Pancreas (tissue), 10 donors: ENCODE measurements around the gene DCHS2. TPM values are rescaled to one million over a fixed set of nuclear protein-coding genes. Genes with fewer than 3 reads are reported as not detected.

Experiments used
- ATAC-seq, 4 donors: fragments of 200-7000 bp; cut with Tn5 transposase; one replicate each; pipeline versions ENCODE4 v1.8.0 to v1.9.1; 2020; ENCODE audit warnings: mild to moderate bottlenecking in 4 of 4, moderate library complexity in 4 of 4
- DNase-seq, 6 donors: peaks; one replicate each; pipeline ENCODE4 v3.0.0-alpha.2; 2020
- FAIRE-seq: peaks from 2 replicates; lab custom pipeline; 2012; peaks lifted over from hg19 to GRCh38; lab: Jason Lieb, UNC
- H3K27ac ChIP-seq, 4 donors: fragments of 200-600 bp; sonication (generic); 1 replicate in 3 of 4; 2 replicates in 1 of 4; pipeline versions ENCODE4 v1.5.0 to v1.8.0; 2020
- H3K27me3 ChIP-seq, 4 donors: fragments of 200-600 bp; one replicate each; pipeline ENCODE4 v1.8.0; 2021
- H3K36me3 ChIP-seq, 3 donors: fragments of 200-600 bp; sonication (generic) in 1 of 3; one replicate each; pipeline versions ENCODE4 v1.5.0 to v1.8.0; 2020 to 2021
- H3K4me1 ChIP-seq, 3 donors: fragments of 200-600 bp; one replicate each; pipeline ENCODE4 v1.8.0; 2021
- H3K4me3 ChIP-seq, 4 donors: fragments of 200-600 bp; sonication (generic) in 2 of 4; one replicate each; pipeline versions ENCODE4 v1.5.0 to v1.8.0; 2020 to 2021
- H3K9me3 ChIP-seq, 4 donors: fragments of 200-600 bp; one replicate each; pipeline ENCODE4 v1.8.0; 2021
- CTCF ChIP-seq, 4 donors: fragments of 200-600 bp; sonication (generic) in 3 of 4; IDR thresholded peaks; one replicate each; pipeline versions ENCODE4 v1.5.0 to v1.8.0; 2021; ENCODE audit warnings: antibody characterized with exemption in 4 of 4
- WGBS, 2 donors: extraction: QIAGEN DNeasy Blood & Tissue Kit; methylation state at CpG; one replicate each; pipeline ENCODE4 v1.1.7; 2013; 5-methylcytosine and 5-hydroxymethylcytosine counted together
- intact Hi-C, 3 donors: fragments of 100-400 bp; cut with DNase I; formaldehyde crosslinking; loops; one replicate each; pipeline versions ENCODE4 v1.11.1 to v1.14.2; 2022
- polyA plus RNA-seq, 2 donors: library from polyadenylated mRNA; stranded (reverse); fragments of 200-250 nt; gene quantifications; one replicate each; pipeline ENCODE4 v1.2.3, GENCODE V29; 2013
- total RNA-seq, 6 donors: library from RNA; stranded (reverse); fragmentation: NEBNext Ultra II Directional in 4 of 6; extraction: Animal tissue kit (Norgen Biotek cat#: 25700) in 4 of 6; gene quantifications; one replicate each; pipeline versions ENCODE4 v1.2.1 to v1.2.4, GENCODE V29; 2021 to 2023
- donor health status: healthy with polysubstance abuse.
- donor health status: DM: no; HTN: no; CAD: no; lungs with moderate emphysema.
- donor health status: DM: no; HTN: no; CAD: no.
- donor health status: control.
- donor health status: control.
- donor health status: Bipolar disorder and iron deficiency.
- donor health status: DM: yes; HTN: yes; CAD: no.
- donor health status: DM: no; HTN: no; CAD: no.
- donor health status: DM: no; HTN: no; CAD: no.
- donor health status: DM: yes; HTN: yes; CAD: no.

DCHS2 gene
- total and polyA plus RNA-seq, 8 donors, result 0.04 to 0.23 (median 0.09) TPM; not detected in 1

DNA sequence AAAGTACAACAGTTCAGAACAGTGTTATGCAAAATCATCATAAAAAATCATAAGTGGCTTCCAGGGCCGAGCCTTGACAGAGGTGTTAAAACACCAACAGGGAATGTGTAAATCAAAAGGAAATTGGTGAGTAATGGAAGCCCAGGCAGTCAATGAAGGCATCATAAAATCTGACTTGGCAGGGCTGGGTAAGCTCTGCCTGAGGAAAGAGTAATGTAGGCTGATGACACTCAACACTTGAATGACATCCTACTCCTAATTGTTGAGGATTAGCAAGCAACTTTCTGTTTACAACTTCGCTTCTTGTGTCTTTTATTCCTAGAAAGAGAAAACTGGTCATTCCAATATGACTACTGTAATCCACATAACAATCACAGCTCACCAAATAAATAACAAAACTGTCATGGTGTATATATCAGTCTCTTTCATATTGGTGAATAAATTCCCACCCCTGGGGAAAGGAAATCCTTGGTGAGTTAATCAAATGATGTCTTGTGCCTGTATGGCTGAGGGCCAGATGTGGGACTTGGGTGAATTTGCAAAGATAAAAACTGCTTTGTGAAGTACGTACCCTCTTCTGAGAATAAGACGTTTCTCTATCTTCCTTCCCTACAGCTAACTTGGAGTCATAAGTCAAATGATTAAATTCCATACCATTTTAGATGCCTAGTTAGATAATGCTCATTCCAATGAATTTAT lies 196.8 kb downstream of the DCHS2 start:
- Histone ChIP-seq H3K4me3 (no peak overlapping the region), H3K36me3 (no peaks in the 10 kb centered on the region), H3K9me3 (no peaks in the 10 kb centered on the region), H3K27me3 (no peaks in the 10 kb centered on the region), H3K4me1 (no peaks in the 10 kb centered on the region), H3K27ac (no peak overlapping the region)
- intact Hi-C loops, result no loop called here
- ATAC-seq, result no peak
- no peak for FAIRE-seq
- DNase-seq, result no peak
- WGBS, 2 donors, result 74 to 82% methylated on average over 4 of the region's 4 CpGs
- no peak for TF ChIP-seq CTCF (IDR thresholded peaks at IDR 0.05)

- no peak for ATAC-seq
- DNase-seq, result no peak
- Histone ChIP-seq H3K27ac (no peak overlapping the region), H3K9me3 (no peaks in the 10 kb centered on the region), H3K36me3 (no peaks in the 10 kb centered on the region), H3K4me1 (no peaks in the 10 kb centered on the region), H3K4me3 (no peak overlapping the region), H3K27me3 (no peaks in the 10 kb centered on the region)
- no peak for FAIRE-seq
- 84 to 88% methylated on average over 9 of the region's 9 CpGs for WGBS, 2 donors
- no peak for TF ChIP-seq CTCF (IDR thresholded peaks at IDR 0.05)
- intact Hi-C loops, result no loop called here
These were observed 198.2 kb downstream of the DCHS2 start for GRCh38 chr4:154293427-154293826.

- ATAC-seq, result no peak
- no peaks in the 10 kb centered on the region for H3K4me1 ChIP-seq
- no peak for DNase-seq
- no peaks in the 10 kb centered on the region for H3K36me3 ChIP-seq
- H3K27ac ChIP-seq, result no peak overlapping the region
- 87 to 96% methylated on average over 2 of the region's 2 CpGs for WGBS, 2 donors
- H3K27me3 ChIP-seq, result no peaks in the 10 kb centered on the region
- intact Hi-C loops, result no loop called here
- no peak for FAIRE-seq
- no peak overlapping the region for H3K4me3 ChIP-seq
- H3K9me3 ChIP-seq, result no peaks in the 10 kb centered on the region
- no peak for TF ChIP-seq CTCF (IDR thresholded peaks at IDR 0.05)
These were observed 199.0 kb downstream of the DCHS2 start for GRCh38 chr4:154292589-154292988.

GRCh38 chr4:154277172-154277571 lies 214.4 kb downstream of the DCHS2 start:
- FAIRE-seq (no peak), DNase-seq (no peak), ATAC-seq (no peak)
- Histone ChIP-seq H3K4me3 (no peak overlapping the region), H3K36me3 (no peaks in the 10 kb centered on the region), H3K27me3 (no peaks in the 10 kb centered on the region), H3K9me3 (peaks cover 0 to 5% (median 0%) of the 10 kb centered on the region in 4 donors), H3K4me1 (no peaks in the 10 kb centered on the region), H3K27ac (no peak overlapping the region)
- 74 to 78% methylated on average over 2 of the region's 2 CpGs for WGBS, 2 donors
- intact Hi-C loops, result no loop called here
- TF ChIP-seq CTCF (IDR thresholded peaks at IDR 0.05), result no peak

GRCh38 chr4:154276496-154276895 lies 215.1 kb downstream of the DCHS2 start:
- H3K4me3 ChIP-seq, result no peak overlapping the region
- H3K4me1 ChIP-seq, result no peaks in the 10 kb centered on the region
- no peak for DNase-seq
- FAIRE-seq, result no peak
- TF ChIP-seq CTCF (IDR thresholded peaks at IDR 0.05), result no peak
- ATAC-seq, result no peak
- no peak overlapping the region for H3K27ac ChIP-seq
- H3K36me3 ChIP-seq, result no peaks in the 10 kb centered on the region
- H3K9me3 ChIP-seq, result peaks cover 0 to 5% (median 0%) of the 10 kb centered on the region in 4 donors
- 38 to 69% methylated on average over 1 of the region's 1 CpG for WGBS, 2 donors
- no peaks in the 10 kb centered on the region for H3K27me3 ChIP-seq
- intact Hi-C loops, result no loop called here
